Measurements from ENCODE around the gene TTC7B.
"Not testable (repeated sequence)": the region's sequence is repeated elsewhere in the genome, so short reads cannot be mapped to it uniquely, and the experiment has no call there.

TTC7B gene

DNA sequence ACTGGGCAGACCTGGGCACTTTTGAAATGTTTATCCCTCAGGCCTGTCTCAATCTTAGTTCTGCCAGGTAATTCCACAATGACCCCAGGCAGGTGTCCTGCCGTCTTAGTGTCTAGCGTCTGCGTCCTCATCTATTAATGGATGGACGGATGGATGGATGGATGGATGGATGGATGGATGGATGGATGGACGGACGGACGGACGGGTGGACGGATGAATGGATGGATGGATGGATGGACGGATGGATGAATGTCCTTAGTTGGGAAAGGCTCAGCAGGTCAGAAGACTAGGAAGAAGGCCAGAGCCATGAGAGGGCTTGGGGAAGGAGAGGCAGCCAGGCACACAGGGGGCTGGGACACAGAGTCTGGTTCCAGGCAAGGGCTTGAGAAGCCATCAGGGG lies 278.1 kb downstream of the TTC7B start:
- no peak for DNase-seq

DNA sequence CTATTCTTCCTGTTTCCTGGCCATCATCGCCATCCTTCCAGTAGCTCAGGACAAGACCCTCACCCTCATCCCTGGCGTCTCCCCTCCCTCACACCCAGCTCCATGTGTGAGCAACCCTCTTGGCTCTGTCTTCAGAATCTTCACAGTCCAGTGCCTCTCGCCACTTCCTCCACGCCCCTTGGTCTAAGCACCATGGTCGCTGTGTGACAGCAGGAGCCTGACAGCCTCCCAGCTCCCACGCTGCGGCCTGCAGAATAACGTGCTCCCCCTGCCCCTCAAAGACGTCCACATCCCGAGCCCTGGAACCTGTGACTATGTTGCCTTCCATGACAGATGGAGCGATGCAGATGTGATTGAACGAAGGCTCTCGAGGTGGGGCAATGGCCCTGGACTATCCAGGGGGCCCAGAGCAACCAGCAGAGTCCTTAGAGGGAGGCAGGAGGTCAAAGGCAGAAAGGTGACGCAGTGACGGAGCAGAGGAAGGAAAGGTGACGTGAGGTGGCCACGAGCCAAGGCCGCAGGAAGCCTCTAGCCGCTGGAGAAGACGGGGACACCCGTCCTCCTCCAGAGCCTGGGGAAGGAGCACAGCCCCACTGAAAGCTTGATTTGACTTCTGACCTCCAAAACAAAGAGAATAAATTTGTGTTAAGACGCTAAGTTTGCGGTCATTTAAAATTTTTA lies 279.6 kb downstream of the TTC7B start:
- DNase-seq = no peak

DNA sequence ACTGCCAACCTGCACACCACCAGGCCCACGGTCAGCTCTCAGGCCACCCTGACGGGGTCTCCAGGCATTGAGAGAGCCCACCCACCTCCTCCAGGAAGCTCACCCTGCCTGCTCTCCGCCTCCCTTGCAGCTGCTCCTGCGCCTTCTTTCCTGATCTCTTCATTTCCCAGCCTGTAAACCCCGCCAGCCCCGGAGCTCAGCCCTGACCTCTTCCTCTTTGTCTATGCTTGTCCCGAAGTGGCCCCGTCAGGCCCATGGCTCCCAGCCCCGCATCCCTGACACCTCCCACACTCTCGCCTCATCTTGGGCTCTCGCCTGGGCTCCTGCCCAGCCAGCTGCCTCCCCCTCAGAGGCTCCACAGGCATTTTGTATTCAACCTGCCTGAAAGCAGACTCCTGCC lies 280.1 kb downstream of the TTC7B start:
- no peak for DNase-seq

DNA sequence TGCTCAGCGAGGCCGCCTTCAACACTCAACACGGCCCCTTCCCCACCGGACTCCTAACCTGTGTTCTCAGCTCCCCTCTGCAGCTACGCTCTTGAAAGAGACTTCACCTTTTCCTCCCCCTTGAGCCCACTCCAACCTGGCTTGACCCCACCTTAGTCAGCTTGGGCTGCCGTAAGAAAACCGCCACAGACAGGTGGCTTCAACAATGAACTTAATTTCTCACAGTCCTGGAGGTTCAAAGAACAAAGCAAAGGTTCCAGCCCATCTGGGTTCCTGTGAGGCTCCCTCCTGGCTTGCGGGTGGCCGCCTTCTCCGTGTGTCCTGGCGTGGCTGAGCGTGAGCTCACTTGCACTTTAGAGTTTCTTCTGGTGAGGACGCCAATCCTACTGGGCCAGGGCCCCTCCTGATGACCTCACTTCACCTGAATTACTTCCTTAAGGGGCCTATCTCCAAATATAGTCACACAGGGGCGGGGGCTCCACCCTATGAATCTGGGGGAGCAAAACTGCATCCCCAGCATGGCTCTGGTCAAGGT lies 280.6 kb downstream of the TTC7B start:
- no peak for DNase-seq

DNA sequence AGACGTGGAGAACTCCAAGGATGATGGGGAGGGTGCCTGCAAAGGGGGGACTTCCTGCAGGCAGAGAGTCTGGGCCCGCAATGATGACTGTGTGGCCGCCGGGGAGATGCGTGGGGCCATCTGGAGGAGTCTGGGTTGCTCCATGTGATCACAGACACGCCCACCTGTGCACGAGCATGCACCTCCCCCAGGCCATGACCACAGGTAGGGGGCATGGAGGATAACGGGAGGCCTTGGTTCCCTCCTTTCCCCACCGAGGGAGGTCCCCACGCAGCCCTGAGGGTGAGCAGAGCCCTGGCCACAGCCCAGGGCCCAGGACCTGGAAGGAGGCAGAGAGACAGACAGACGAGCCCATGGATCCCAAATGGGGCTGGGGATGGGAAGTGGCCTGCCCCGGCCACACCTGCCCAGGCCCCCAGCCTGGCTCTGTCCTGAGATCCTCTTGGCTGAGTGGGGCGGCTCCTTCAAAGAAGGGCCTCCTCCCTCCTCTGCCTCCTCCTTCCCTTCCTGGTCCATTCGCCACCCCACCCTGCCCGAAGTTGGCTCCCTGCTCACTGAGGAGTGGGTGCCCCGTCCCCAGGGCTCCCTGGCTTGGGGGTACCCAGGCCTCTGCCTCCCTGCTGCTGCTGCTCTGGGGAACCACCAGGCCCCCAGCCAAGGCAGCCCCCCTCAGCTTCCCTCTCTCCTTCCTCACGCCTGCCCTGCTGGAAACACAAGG lies 281.2 kb downstream of the TTC7B start:
- DNase-seq = no peak

DNA sequence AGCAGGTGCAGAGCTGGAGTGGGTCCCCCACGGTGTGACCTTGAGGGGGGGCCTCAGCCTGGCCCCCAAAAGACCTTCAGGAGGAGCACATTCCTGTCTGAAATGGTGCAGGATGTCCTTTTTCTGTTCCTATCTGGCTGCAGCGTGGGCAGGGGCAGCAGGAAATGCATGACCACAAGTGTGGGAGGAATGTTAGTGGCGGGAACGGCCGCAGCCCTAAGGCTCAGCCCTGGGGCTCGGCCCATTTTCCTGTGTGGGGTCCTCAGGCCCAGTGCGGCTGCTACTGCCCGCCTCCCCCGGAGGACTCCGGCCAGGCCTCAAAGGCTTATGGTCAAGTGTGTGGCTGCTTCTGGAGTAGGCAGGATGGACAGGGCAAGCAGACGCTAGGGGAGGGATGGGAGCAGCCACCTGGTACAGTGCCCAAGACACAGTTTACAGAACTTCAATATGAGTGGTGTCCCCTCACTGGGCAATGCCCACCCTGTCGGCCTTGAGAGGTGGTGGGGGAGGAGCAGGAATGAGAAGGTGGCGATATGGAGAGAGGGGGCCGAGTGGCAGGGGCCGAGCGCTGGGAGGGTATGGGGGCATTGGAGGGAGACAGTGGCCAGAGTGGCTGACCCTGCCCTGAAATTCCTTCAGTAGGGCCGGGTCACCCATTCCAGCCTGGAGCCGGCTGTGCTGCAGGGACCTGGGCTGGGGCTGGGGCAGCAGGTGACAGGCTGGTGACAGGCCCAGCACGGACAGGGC lies 282.0 kb downstream of the TTC7B start:
- DNase-seq = no peak

DNA sequence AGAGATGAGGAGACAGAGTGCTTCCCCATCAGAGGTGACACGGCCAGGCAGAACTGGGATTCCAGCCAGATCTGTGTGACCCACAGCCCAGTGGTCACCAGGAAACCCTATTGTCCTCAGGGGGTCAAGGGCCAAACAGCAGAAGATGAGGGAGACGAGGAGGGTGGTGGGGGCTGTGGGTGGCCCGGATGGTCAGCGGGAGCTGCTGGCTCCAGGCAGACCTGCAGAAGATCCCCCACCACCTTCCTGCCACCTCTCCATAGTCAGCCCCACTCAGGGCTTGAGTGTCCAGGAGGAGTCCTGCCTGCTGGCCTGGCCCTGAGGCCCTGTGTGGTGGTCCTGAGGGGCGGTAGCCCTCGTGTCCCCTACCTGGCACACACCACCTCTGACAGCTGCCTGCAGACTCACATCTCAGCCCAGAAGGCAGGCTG lies 282.6 kb downstream of the TTC7B start:
- DNase-seq = no peak

DNA sequence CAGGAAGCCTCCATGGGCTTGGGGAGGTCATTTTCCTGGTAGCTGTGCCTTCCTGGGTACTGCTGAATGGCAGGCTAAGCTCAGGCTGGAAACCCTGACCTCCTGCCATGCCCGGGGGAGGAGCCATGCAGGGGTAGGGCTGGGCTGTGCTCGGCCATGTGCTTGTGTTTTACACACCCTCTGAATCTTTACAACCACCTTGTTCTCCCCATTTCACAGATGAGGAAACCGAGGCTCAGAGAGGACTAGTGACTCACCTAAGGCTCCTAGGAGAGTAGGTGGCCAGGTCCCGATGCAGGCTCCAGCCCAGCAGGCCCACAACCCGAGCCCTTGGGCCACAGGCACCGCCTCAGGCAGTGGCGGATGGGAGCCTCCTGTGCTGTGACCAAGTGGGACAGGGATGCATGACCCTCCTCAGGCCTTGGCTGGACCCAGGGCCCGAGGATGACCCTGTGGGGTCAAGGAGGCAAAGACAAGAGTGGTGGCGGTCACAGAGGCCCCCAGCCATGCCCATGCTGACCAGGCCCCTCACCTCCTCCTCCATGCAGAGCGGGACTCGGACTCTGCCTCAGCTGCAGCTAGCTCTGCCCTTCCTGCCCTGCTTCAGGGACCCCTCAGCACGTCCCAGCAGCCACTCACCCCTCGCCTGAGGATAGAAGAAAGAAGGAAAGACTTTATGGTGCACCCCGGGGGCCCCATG lies 283.3 kb downstream of the TTC7B start:
- DNase-seq = no peak

DNA sequence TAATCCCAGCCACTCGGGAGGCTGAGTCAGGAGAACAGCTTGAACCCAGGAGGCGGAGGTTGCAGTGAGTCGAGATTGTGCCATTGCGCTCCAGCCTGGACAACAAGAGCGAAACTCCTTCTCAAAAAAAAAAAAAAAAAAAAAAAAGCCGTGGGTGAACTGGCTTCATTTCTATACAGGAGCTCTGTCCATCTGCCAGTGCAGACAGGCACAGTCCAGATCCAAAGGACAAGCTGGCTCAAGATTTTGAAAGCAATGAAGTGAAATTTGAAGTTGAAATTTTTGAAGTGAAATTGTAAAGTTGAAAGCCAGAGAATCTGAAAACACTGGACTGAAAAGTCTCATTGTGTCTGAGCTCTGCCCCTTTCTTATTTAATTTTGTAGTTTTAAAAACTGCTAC lies 284.7 kb downstream of the TTC7B start:
- no peak for DNase-seq

DNA sequence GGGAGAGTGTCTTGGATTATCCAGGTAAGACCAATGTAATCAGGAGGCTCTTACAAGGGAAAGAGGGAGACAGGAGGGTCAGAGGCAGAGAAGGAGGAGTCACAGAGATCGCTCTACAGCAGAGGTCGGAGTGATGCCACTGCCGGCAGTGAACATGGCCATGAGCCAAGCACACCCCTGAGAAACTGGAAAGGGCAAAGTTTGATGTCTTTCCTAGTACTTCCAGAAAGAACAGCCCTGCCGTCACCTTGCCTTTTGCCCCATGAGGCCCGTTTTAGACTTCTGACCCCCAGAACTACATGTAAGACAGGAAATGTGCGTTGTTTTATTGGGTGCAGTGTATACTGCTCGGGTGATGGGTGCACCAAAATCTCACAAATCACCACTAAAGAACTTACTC lies 285.7 kb downstream of the TTC7B start:
- DNase-seq = no peak

DNA sequence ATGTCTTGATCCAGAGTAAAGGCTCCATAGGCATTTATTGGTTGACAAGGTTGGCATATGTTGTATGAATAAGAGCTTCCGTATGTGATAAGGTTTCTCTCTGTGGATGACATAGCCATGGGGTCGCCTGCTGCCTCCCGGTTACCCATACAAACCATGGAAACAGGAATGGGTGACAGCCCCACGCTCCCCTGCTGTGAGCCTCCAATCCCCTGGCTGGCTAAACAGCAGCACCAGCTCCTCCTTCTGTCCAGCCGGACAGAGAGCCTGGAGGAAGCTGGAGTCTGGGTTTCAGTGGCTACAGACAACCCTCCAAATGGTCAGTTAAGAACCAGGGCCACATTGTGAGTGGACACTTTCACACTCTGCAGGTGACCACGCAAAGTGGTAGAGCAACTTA lies 288.3 kb downstream of the TTC7B start:
- no peak for DNase-seq

DNA sequence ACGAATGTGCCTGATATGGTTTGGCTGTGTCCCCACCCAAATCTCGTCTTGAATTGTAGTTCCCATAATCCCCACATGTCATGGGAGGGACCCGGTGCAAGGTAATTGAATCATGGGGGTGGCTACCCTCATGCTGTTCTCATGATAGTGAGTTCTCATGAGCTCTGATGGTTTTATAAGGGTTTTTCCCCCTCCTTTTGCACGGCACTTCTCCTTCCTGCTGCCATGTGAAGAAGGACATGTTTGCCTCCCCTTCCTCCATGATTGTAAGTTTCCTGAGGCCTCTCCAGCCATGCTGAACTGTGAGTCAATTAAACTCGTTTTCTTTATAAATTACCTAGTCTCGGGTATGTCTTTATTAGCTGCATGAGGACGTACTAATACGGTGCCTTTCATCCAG lies 289.7 kb downstream of the TTC7B start:
- DNase-seq = not testable (repeated sequence)

DNA sequence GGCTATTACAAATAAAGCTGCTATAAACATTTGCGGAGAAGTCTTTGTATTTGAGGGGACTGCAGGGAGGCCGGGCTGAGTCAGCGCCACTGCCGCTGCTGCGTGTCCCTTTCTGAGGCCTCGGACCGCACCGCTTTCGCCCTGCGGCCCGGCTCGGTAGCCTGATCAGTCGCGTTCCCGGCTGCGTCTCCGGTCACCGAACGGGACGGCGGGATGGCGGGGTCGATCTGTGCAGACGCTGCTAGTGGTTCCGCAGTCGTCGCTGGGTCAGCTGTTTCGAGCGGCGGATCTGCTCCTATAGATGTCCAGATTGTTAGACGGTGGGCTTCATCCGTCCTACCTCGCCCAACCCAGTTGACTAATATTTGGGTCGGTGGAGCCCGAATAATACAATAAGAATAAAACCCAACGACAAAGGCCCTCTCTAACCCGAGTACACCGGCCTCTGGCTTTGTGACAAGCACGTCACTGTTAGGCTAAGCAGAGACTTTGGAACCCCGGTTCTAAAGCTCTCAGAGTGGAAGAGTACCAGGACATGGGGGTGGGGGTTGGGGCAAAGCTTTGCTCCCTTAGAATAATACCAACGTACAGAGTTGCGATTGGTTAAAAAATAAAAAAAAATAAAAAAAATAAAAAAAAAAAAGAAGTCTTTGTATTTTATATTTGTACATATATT lies 290.7 kb downstream of the TTC7B start:
- DNase-seq = not testable (repeated sequence)

DNA sequence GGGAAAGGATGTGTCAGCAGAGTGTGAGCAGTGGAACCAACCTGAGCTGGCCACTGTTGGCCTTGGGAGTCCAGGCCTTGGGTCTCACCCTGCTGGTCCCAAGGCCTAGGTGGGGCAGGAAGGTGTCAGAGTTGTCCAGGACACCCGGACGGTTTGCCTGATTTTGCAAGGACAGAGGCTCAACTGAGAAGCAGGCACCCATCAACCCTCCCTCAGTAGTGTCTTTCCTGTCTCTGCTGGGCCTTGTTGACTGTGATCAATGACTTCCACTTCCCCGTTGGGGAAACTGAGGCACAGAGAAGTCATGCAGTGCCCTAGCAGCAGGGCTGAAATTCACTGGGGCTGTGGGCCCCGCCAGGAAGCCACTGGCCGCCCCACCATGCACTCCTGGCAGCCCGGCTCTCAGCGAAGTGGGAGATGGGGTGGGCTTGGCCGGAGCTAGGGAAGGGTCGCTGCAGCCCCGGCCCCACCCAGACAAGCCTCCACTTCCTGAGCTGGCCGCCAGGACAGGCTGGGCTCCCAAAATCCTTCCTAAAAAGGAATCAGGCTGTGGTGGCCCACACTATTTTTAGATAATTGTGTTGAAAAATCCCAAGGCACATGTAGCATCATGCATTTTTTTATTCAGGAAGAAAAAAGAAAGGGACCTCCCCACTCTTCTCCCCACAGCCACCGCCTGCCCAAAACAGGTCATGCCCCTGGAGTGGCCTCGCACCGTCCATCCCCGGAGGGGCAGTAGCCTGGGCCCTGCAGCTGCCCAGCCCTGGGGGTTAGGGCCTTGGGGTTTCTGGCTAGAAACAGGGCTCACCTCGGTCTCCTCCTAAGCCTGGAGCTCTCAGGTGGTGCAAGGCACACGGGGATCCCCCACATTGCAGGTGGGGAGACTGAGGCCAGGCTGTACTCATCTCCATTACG lies 292.0 kb downstream of the TTC7B start:
- no peak for DNase-seq

DNA sequence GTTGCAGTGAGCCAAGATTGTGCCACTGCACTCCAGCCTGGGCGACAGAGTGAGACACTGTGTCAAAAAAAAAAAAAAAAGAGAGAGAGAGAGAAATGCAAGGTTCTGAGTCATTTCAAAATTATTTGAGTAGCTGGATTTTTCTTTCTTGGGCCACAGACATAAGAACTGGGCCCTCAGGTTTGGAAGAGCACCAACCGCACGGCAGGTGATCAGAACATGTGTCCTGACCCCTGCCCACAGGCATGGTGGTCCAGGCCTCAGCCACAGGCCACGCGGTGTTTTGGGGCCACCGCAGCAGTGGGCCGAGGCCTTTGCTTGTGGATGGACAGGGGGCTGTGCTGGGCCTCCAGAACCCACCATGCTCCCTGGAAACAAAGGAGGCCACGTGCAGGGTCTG lies 292.7 kb downstream of the TTC7B start:
- no peak for DNase-seq

DNA sequence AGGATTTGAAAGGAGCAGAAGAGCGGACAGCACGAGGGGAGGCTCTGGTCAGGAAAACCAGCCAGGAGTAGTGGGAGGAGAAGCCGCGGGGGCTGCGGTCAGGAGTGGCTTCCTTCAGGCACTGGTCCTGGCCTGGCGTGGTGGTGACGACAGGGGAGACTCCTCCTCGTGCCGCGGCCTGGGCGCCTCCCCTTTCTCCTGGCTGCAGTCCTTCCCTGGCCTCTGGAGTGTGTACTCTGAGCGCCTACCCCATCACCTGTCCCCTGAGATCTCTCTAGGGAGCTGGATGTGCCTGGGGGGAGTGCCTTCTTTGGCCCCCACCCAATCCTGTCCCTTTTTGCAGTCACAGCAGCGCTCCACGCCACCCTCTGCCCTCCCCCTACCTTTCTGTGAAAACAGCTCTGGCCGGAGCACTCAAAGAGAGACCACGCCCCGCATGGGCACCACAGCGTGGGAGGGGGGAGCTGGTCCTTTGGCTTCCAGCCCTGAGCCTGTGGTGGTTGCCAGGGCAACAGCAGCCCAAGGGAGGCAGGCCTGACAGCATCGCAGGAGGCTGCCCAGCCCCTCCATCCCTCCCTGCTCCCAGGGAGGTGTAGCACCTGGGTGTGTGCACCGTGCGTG lies 293.5 kb downstream of the TTC7B start:
- peak; percentile 96 to 99 for DNase-seq

DNA sequence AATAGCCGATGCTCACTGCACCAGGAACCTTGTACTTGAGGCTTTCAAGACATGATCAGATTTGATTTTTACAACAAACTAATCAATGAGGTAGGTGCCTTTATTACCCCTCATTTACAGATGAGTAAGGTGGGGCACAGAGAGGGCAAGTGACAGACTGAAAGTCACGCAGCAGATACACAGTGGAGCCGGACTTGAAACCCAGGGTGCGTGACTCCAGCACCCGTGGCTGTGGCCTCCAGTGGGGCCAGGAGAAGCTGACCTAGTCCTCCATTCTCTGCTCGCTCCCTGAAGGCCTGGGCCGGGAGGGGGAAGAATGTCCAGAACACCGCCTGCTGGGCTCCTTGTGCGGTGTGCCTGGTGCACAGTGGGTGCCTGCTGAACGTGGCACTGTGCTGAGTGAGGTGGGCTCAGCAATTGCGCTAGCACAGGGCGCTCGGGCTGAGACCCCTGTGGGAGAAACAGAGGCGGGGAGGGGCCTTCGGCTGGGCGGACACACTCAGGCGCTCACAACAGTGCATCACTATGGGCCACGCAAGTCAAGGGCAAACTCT lies 294.2 kb downstream of the TTC7B start:
- DNase-seq = no peak

DNA sequence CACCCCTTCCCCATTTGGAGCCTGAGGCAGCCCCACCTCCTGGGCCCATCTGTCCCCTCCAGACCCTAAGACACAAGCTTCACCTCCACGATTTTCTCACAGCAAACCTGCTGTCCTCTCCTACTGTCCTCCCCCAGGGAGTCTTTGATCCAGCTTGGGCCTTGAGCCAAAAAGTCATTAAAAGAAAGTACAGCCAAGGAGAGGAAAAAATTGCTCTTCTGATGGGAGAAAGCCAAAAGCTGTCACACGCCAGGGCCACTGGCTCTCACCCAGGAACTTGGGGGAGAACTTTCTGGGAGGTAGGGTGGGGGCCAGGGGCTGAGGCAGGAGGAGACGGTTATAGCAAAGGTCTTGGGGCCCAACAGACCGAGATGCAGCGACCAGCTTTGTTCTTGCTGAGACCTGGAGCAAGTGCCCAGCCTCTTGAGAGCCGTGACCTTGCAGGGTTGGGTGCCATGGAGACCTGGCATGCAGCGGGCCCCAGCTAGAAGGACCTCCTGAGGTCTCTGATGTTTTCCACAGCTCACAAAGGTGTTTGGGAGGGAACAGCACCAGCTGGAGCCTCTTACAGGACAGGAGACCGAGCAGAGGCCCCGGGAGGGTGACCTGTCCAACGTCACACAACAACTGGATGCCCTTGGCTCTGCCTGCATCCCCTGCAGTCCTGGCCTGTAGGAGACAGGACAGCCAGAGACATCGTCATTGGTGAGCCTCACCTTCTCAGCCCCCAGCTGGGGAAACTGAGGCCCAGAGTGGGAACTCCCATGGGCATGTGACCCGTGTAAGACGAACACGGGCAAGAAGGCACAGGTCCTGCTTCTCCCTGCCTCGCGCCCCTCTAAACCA lies 294.9 kb downstream of the TTC7B start:
- DNase-seq = no peak

DNA sequence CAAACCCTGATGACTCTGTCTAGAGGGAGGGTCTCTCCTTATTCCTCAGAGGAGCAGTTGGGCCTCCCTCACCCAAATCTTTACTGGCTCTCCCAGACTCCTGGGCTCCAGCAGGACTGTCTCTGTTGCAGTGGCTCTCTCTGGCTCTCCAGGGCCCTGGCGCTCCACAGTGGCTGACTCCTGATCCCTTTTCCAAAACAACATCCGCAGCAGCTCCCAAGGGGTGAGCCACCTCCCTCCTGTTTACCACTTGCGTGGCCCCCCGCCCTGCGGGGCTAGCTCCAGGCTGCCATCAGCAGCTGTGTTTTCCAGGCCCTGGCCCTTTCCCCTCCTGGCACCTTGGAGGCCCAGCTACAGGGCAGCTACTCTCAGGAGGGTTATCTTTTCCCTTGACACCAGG lies 295.9 kb downstream of the TTC7B start:
- no peak for DNase-seq

All from NCI-H187 (cell line).